ENCODE results near the gene TCERG1L. TPM values are rescaled to one million over a fixed set of nuclear protein-coding genes. Genes with fewer than 3 reads are reported as not detected.
"Not testable (repeated sequence)": the region's sequence is repeated elsewhere in the genome, so short reads cannot be mapped to it uniquely, and the experiment has no call there.

Gene TCERG1L
- total and polyA plus RNA-seq, 10 donors, result 0.03 to 1.2 (median 0.30) TPM; not detected in 3

DNA sequence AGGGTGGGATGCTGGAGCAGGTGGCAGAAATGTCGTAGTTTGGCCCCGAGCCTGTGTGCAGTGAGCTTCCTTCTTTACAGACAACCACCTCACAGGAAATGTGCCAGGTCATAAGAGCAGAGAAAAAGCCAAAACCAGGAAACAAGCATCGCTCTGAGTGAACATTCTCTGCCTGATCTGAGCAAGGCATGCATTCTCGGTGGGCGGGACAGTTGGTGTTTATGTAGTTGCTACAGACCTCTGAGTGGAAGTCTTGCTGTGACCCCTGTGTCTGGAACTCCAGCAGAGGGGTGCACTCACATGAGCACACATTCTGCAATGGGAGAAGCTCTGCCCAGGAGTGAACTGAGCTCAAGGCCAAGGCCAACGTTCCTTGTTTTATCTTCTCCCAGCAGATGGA lies 230.1 kb downstream of the TCERG1L start:
- Histone ChIP-seq H3K9me3 (no peaks in the 10 kb centered on the region), H3K4me1 (peaks cover 6 to 33% (median 26%) of the 10 kb centered on the region in 6 donors), H3K4me3 (no peak overlapping the region), H3K27me3 (replicated peaks in 1 of 7) (no peaks in the 10 kb centered on the region), H3K36me3 (no peaks in the 10 kb centered on the region), H3K27ac (no peak overlapping the region)
- intact Hi-C loops (cut with DNase I; ENCODE audit: low total_unique reads), result no loop called here
- peak; percentile 52 for DNase-seq
- TF ChIP-seq POLR2AphosphoS5 (IDR thresholded peaks at IDR 0.05) (no peak), POLR2A (IDR thresholded peaks at IDR 0.05) (no peak)
- TF ChIP-seq, protein P1, sequence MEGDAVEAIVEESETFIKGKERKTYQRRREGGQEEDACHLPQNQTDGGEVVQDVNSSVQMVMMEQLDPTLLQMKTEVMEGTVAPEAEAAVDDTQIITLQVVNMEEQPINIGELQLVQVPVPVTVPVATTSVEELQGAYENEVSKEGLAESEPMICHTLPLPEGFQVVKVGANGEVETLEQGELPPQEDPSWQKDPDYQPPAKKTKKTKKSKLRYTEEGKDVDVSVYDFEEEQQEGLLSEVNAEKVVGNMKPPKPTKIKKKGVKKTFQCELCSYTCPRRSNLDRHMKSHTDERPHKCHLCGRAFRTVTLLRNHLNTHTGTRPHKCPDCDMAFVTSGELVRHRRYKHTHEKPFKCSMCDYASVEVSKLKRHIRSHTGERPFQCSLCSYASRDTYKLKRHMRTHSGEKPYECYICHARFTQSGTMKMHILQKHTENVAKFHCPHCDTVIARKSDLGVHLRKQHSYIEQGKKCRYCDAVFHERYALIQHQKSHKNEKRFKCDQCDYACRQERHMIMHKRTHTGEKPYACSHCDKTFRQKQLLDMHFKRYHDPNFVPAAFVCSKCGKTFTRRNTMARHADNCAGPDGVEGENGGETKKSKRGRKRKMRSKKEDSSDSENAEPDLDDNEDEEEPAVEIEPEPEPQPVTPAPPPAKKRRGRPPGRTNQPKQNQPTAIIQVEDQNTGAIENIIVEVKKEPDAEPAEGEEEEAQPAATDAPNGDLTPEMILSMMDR (IDR thresholded peaks at IDR 0.05 in 8 of 11, conservative IDR thresholded peaks at IDR 0.05 in 3 of 11), result no peak
- 11 to 19% (median 12%) methylated on average over 6 of the region's 6 CpGs for WGBS, 5 donors

DNA sequence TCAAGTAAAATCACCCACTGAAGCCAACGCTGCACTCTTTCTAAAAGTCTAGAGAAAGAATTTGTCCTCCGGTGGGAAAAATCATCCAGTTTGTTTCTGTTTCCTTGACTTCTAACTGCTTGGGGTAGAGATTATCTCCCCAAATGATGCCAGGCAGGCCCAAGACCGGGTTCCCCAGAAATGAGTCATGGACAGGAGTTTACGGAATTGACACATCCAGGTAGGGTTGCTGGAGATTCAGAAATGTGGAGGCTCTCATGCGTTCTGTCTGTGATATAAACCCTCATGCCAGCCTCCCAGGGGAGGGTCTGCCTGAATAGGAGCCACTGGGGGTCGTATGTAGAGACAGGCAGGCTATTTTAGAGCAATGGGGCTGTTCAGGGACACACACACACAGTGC lies 230.9 kb downstream of the TCERG1L start:
- DNase-seq, result no peak
- Histone ChIP-seq H3K27ac (no peak overlapping the region), H3K36me3 (no peaks in the 10 kb centered on the region), H3K4me1 (peaks cover 6 to 33% (median 26%) of the 10 kb centered on the region in 6 donors), H3K4me3 (no peak overlapping the region), H3K27me3 (replicated peaks in 1 of 7) (no peaks in the 10 kb centered on the region), H3K9me3 (no peaks in the 10 kb centered on the region)
- WGBS, 5 donors, result 81 to 90% (median 85%) methylated on average over 6 of the region's 6 CpGs
- TF ChIP-seq, protein P1 (IDR thresholded peaks at IDR 0.05 in 8 of 11, conservative IDR thresholded peaks at IDR 0.05 in 3 of 11), result no peak
- TF ChIP-seq POLR2A (IDR thresholded peaks at IDR 0.05) (no peak), POLR2AphosphoS5 (IDR thresholded peaks at IDR 0.05) (no peak)
- intact Hi-C loops (cut with DNase I; ENCODE audit: low total_unique reads), result no loop called here

GRCh38 chr10:131079314-131079713 lies 232.2 kb downstream of the TCERG1L start:
- TF ChIP-seq, protein P1 (IDR thresholded peaks at IDR 0.05 in 8 of 11, conservative IDR thresholded peaks at IDR 0.05 in 3 of 11), result no peak
- TF ChIP-seq POLR2AphosphoS5 (IDR thresholded peaks at IDR 0.05) (no peak), POLR2A (IDR thresholded peaks at IDR 0.05) (no peak)
- intact Hi-C loops (cut with DNase I; ENCODE audit: low total_unique reads), result no loop called here
- H3K27ac ChIP-seq, result no peak overlapping the region
- H3K9me3 ChIP-seq, result no peaks in the 10 kb centered on the region
- WGBS, 5 donors, result 90 to 93% (median 92%) methylated on average over 6 to 8 of the region's 8 CpGs
- H3K4me1 ChIP-seq, result peaks cover 6 to 33% (median 26%) of the 10 kb centered on the region in 6 donors
- DNase-seq, result peak; percentile 55
- no peaks in the 10 kb centered on the region for H3K27me3 ChIP-seq (replicated peaks in 1 of 7)
- no peaks in the 10 kb centered on the region for H3K36me3 ChIP-seq
- H3K4me3 ChIP-seq, result no peak overlapping the region

- 82 to 94% (median 90%) methylated on average over 13 to 19 of the region's 19 CpGs for WGBS, 5 donors
- H3K36me3 ChIP-seq; intact Hi-C loops (cut with DNase I; ENCODE audit: low total_unique reads); H3K27ac ChIP-seq; DNase-seq; H3K4me3 ChIP-seq; H3K9me3 ChIP-seq; H3K27me3 ChIP-seq (replicated peaks in 1 of 7): not testable (repeated sequence)
- H3K4me1 ChIP-seq, result peaks cover 6 to 35% (median 25%) of the 10 kb centered on the region in 6 donors
Observed at GRCh38 chr10:131078882-131079280, 232.6 kb downstream of the TCERG1L start.
